ENCODE measurements around the gene POLE4.

DNA sequence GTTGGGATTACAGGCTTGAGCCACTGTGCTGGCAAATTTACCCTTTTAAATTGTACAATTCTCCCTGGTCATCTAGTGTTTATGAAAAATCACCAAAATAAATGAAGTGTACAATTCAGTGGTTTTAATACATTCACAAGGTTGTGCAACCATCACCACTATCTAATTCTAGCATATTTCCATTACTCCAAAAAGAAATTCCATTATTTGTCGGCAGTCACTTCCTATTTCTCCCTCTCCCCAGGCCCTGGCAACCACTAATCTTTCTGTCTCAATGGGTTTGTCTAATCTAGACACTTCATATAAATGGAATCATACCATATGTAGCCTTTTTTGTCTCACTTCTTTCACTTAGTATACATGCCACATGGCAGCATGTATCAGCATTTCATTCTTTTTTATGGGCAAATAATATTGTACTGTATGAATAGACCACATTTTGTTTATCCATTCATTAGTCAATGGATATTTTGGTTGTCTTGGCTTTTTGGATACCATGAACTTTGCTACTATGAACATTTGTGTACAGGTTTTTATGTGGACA, 12.6 kb upstream of the POLE4 start:
- TF ChIP-seq POLR2A (IDR thresholded peaks at IDR 0.05; ENCODE audit: low read length) = no peak
- TF ChIP-seq GATA1 (IDR thresholded peaks at IDR 0.05; ENCODE audit: low read depth, low read length) = no peak

Measured in erythroblast (primary cell).